22Rv1 (cell line): Measurements from ENCODE around the gene CSMD2.

Experiments
- ZFX ChIP-seq: fragments of 450-650 bp; IDR thresholded peaks from 2 replicates; pipeline ENCODE4 v1.6.1; 2017; ENCODE audit warnings: antibody characterized with exemption, borderline replicate concordance
- TF ChIP-seq, protein P1 (sequence below): fragments of 450-650 bp; IDR thresholded peaks from 2 replicates; pipeline ENCODE4 v1.5.1; 2017; ENCODE audit warnings: mild to moderate bottlenecking

GRCh38 chr1:33902486-33903209 lies 262.4 kb downstream of the CSMD2 start:
- TF ChIP-seq, protein P1, sequence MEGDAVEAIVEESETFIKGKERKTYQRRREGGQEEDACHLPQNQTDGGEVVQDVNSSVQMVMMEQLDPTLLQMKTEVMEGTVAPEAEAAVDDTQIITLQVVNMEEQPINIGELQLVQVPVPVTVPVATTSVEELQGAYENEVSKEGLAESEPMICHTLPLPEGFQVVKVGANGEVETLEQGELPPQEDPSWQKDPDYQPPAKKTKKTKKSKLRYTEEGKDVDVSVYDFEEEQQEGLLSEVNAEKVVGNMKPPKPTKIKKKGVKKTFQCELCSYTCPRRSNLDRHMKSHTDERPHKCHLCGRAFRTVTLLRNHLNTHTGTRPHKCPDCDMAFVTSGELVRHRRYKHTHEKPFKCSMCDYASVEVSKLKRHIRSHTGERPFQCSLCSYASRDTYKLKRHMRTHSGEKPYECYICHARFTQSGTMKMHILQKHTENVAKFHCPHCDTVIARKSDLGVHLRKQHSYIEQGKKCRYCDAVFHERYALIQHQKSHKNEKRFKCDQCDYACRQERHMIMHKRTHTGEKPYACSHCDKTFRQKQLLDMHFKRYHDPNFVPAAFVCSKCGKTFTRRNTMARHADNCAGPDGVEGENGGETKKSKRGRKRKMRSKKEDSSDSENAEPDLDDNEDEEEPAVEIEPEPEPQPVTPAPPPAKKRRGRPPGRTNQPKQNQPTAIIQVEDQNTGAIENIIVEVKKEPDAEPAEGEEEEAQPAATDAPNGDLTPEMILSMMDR: no peak
- TF ChIP-seq ZFX: no peak
